Ovary (tissue), 3 donors: Measurements from ENCODE around the gene IL1RL1.

Source experiments
- CTCF ChIP-seq, 3 donors: fragments of 450-650 bp in 2 of 3; fragments of 200-600 bp in 1 of 3; IDR thresholded peaks; one replicate each; pipeline versions ENCODE4 v1.5.1 to v1.8.0; 2016 to 2022; ENCODE audit warnings: antibody characterized with exemption in 3 of 3, mild to moderate bottlenecking in 1 of 3
- EP300 ChIP-seq: sonication (generic); formaldehyde crosslinking; IDR thresholded peaks from one replicate; pipeline ENCODE4 v1.6.1; 2017; ENCODE audit warnings: antibody characterized with exemption
- POLR2A ChIP-seq: fragments of 450-650 bp; IDR thresholded peaks from one replicate; pipeline ENCODE4 v1.6.1; 2017; ENCODE audit warnings: antibody characterized with exemption, mild to moderate bottlenecking, moderate library complexity
- donor health status: DM: no; HTN: no; CAD: no.

- TF ChIP-seq CTCF (IDR thresholded peaks at IDR 0.05) (no peak), EP300 (no peak), POLR2A (no peak)
Observed at GRCh38 chr2:102295566-102295965, 15.8 kb upstream of the IL1RL1 start.
